Keratinocyte (primary cell): Measurements from ENCODE around the gene HYI. TPM values are rescaled to one million over a fixed set of nuclear protein-coding genes. Genes with fewer than 3 reads are reported as not detected.

Source experiments
- DNase-seq: peaks from one replicate; pipeline ENCODE4 v3.0.0-alpha.2; 2011; ENCODE audit warnings: low read depth, missing footprints, low spot score
- FAIRE-seq: peaks from 2 replicates; lab custom pipeline; 2011; peaks lifted over from hg19 to GRCh38; lab: Jason Lieb, UNC
- H2AFZ ChIP-seq: 2 replicates; pipeline ENCODE4 v1.6.0; 2012; ENCODE audit warnings: low read length, control low read depth, inconsistent platforms; ENCODE audit not compliant: control insufficient read depth
- H3K27ac ChIP-seq: 2 replicates; pipeline ENCODE4 v1.5.1; 2011; ENCODE audit warnings: low read length; ENCODE audit not compliant: control insufficient read depth, insufficient read depth
- H3K27me3 ChIP-seq: 3 replicates; pipeline ENCODE4 v1.6.0; 2011; ENCODE audit warnings: low read length; ENCODE audit not compliant: control insufficient read depth, insufficient read depth; ENCODE audit errors: extremely low read depth
- H3K36me3 ChIP-seq, 2 experiments: 2 replicates in 1 of 2; 3 replicates in 1 of 2; pipeline ENCODE4 v1.5.1; 2011; ENCODE audit warnings: low read length in 2 of 2, mild to moderate bottlenecking in 1 of 2; ENCODE audit not compliant: control insufficient read depth in 2 of 2, insufficient read depth in 2 of 2; ENCODE audit errors: extremely low read depth in 1 of 2
- H3K4me1 ChIP-seq: 3 replicates; pipeline ENCODE4 v1.5.1; 2011; ENCODE audit warnings: low read length; ENCODE audit not compliant: control insufficient read depth, insufficient read depth; ENCODE audit errors: extremely low read depth
- H3K4me2 ChIP-seq: 3 replicates; pipeline ENCODE4 v1.6.0; 2011; ENCODE audit warnings: low read depth, low read length; ENCODE audit not compliant: control insufficient read depth, insufficient read depth; ENCODE audit errors: extremely low read depth
- H3K4me3 ChIP-seq, 3 experiments: fragments of 200-600 bp in 1 of 3; sonication (generic) in 1 of 3; 2 replicates in 2 of 3; 3 replicates in 1 of 3; pipeline ENCODE4 v1.5.1; 2011 to 2016; ENCODE audit warnings: low read length in 3 of 3, mild to moderate bottlenecking in 3 of 3, control low read depth in 2 of 3, inconsistent platforms in 1 of 3, low read depth in 1 of 3, mixed read lengths in 1 of 3, mixed run types in 1 of 3, moderate library complexity in 1 of 3; ENCODE audit not compliant: control insufficient read depth in 2 of 3, insufficient read depth in 2 of 3; ENCODE audit errors: extremely low read depth in 1 of 3
- H3K79me2 ChIP-seq: 2 replicates; pipeline ENCODE4 v1.6.0; 2012; ENCODE audit warnings: low read length; ENCODE audit not compliant: control insufficient read depth, insufficient read depth
- H3K9ac ChIP-seq: 3 replicates; pipeline ENCODE4 v1.6.0; 2011; ENCODE audit warnings: low read length; ENCODE audit not compliant: control insufficient read depth, insufficient read depth; ENCODE audit errors: extremely low read depth
- H3K9me1 ChIP-seq: 3 replicates; pipeline ENCODE4 v1.6.0; 2011; ENCODE audit warnings: low read length; ENCODE audit not compliant: control insufficient read depth, insufficient read depth; ENCODE audit errors: extremely low read depth
- H3K9me3 ChIP-seq: 2 replicates; pipeline ENCODE4 v1.5.1; 2012; ENCODE audit warnings: low read depth, low read length; ENCODE audit not compliant: control insufficient read depth
- H4K20me1 ChIP-seq: 3 replicates; pipeline ENCODE4 v1.6.0; 2011; ENCODE audit warnings: low read length; ENCODE audit not compliant: control insufficient read depth, insufficient read depth; ENCODE audit errors: extremely low read depth
- EZH2 ChIP-seq: IDR thresholded peaks from one replicate; pipeline ENCODE4 v1.6.1; 2012; ENCODE audit warnings: inconsistent platforms, mild to moderate bottlenecking, low read length, moderate library complexity
- dilution Hi-C: fragments of 300-500 bp; cut with MboI; formaldehyde crosslinking; loops from one replicate; pipeline ENCODE4 v1.7.0; 2020; ENCODE audit warnings: low sequenced_read_pairs; ENCODE audit not compliant: extremely low pct_ligation_motif_present
- polyA plus RNA-seq, 5 experiments: library from polyadenylated mRNA; depleted of rRNA in 3 of 5; stranded (reverse) in 3 of 5; stranded (forward) in 1 of 5; unstranded in 1 of 5; fragments of >200 nt; gene quantifications; 1 replicate in 1 of 5; 2 replicates in 3 of 5; 3 replicates in 1 of 5; pipeline versions ENCODE4 v1.2.1 to v1.2.3, GENCODE V29; 2011 to 2012; ENCODE audit warnings: missing spikeins in 2 of 5, low read depth in 1 of 5, low replicate concordance in 1 of 5
- TF ChIP-seq, protein P1 (sequence below), 3 experiments: IDR thresholded peaks in 1 of 3; conservative IDR thresholded peaks in 1 of 3; optimal IDR thresholded peaks in 1 of 3; 2 replicates in 2 of 3; 3 replicates in 1 of 3; pipeline versions ENCODE3 to v1.5.1; 2011; ENCODE audit warnings: low read length in 3 of 3, mild to moderate bottlenecking in 3 of 3, moderate library complexity in 2 of 3, control low read depth in 1 of 3, inconsistent platforms in 1 of 3; ENCODE audit not compliant: insufficient read depth in 2 of 3; ENCODE audit errors: extremely low read depth in 1 of 3

HYI gene
- polyA plus RNA-seq, 1 donor (not counting 4 experiments of a cell fraction or from before 2014, with no cell fraction given) = 26.9 TPM

- TF ChIP-seq, protein P1, sequence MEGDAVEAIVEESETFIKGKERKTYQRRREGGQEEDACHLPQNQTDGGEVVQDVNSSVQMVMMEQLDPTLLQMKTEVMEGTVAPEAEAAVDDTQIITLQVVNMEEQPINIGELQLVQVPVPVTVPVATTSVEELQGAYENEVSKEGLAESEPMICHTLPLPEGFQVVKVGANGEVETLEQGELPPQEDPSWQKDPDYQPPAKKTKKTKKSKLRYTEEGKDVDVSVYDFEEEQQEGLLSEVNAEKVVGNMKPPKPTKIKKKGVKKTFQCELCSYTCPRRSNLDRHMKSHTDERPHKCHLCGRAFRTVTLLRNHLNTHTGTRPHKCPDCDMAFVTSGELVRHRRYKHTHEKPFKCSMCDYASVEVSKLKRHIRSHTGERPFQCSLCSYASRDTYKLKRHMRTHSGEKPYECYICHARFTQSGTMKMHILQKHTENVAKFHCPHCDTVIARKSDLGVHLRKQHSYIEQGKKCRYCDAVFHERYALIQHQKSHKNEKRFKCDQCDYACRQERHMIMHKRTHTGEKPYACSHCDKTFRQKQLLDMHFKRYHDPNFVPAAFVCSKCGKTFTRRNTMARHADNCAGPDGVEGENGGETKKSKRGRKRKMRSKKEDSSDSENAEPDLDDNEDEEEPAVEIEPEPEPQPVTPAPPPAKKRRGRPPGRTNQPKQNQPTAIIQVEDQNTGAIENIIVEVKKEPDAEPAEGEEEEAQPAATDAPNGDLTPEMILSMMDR (optimal IDR thresholded peaks at IDR 0.05 in 1 of 3, IDR thresholded peaks at IDR 0.05 in 1 of 3, conservative IDR thresholded peaks at IDR 0.05 in 1 of 3; ENCODE audit: extremely low read depth in 1 of 3, insufficient read depth in 2 of 3, low read length in 3 of 3) = no peak
- TF ChIP-seq EZH2 = no peak
- H3K9me3 ChIP-seq = no peaks in the 10 kb centered on the region
- H3K36me3 ChIP-seq = no peaks in the 10 kb centered on the region
- H3K27me3 ChIP-seq = no peaks in the 10 kb centered on the region
- H3K4me3 ChIP-seq = no peak overlapping the region
- no peaks in the 10 kb centered on the region for H4K20me1 ChIP-seq
- H3K9ac ChIP-seq = no peak overlapping the region
- H2AFZ ChIP-seq = no peak overlapping the region
- H3K79me2 ChIP-seq = no peaks in the 10 kb centered on the region
- dilution Hi-C loops = no loop called here
- no peak overlapping the region for H3K27ac ChIP-seq
- H3K4me2 ChIP-seq = no peak overlapping the region
- DNase-seq (no peak), FAIRE-seq (no peak)
- no peaks in the 10 kb centered on the region for H3K4me1 ChIP-seq
- H3K9me1 ChIP-seq = no peaks in the 10 kb centered on the region
These were observed 30.6 kb upstream of the HYI start for GRCh38 chr1:43484367-43484766.

DNA sequence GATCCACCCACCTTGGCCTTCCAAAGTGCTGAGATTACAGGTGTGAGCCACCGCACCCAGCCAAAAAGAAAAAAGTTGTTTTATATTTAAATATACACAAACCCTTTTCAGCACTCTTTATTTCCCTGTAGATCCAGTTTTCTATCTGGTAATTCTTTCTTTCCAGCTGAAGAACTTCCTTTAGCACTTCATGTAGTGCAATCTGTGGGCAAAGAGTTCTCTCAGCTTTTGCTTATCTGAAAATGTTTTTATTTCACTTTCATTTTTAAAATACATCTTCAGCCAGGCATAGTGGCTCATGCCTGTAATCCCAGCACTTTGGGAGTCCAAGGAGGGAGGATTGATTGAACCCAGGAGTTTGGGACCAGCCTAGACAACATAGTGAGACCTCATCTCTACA, 28.5 kb upstream of the HYI start:
- peaks cover 8% of the 10 kb centered on the region for H3K4me1 ChIP-seq
- peak overlapping the region; percentile 10 for H2AFZ ChIP-seq
- H3K9ac ChIP-seq = no peak overlapping the region
- DNase-seq (no peak), FAIRE-seq (no peak)
- dilution Hi-C loops = no loop called here
- H3K79me2 ChIP-seq = no peaks in the 10 kb centered on the region
- no peak overlapping the region for H3K27ac ChIP-seq
- H3K36me3 ChIP-seq = no peaks in the 10 kb centered on the region
- H3K27me3 ChIP-seq = no peaks in the 10 kb centered on the region
- no peaks in the 10 kb centered on the region for H3K9me3 ChIP-seq
- H4K20me1 ChIP-seq = no peaks in the 10 kb centered on the region
- TF ChIP-seq EZH2 = no peak
- TF ChIP-seq, protein P1 (optimal IDR thresholded peaks at IDR 0.05 in 1 of 3, IDR thresholded peaks at IDR 0.05 in 1 of 3, conservative IDR thresholded peaks at IDR 0.05 in 1 of 3; ENCODE audit: extremely low read depth in 1 of 3, insufficient read depth in 2 of 3, low read length in 3 of 3) = no peak
- no peak overlapping the region for H3K4me2 ChIP-seq
- H3K9me1 ChIP-seq = no peaks in the 10 kb centered on the region
- H3K4me3 ChIP-seq = no peak overlapping the region
